Forelimb muscle (tissue), 1 donor: Measurements from ENCODE around the gene ACTN3. TPM values are rescaled to one million over a fixed set of nuclear protein-coding genes. Genes with fewer than 3 reads are reported as not detected.
A peak's percentile ranks its signal among the peaks of the same experiment; 100 is the strongest.
"Not testable (repeated sequence)": the region's sequence is repeated elsewhere in the genome, so short reads cannot be mapped to it uniquely, and the experiment has no call there.

Experiments used
- DNase-seq: peaks from one replicate; pipeline ENCODE4 v3.0.0-alpha.2; 2013; ENCODE audit warnings: low read depth
- polyA plus RNA-seq: library from polyadenylated mRNA; unstranded; fragments of 120-200 nt; gene quantifications from one replicate; pipeline ENCODE4 v1.2.1, GENCODE V29; 2013; ENCODE audit not compliant: insufficient read length

Gene ACTN3
- 24.1 TPM for polyA plus RNA-seq

- no peak for DNase-seq
These were observed at the start of gene ACTN3 for GRCh38 chr11:66546368-66546965. Gene ACTN3 (plus strand): TSS chr11:66546903. CDS start chr11:66546938, 35 bp downstream.

DNA sequence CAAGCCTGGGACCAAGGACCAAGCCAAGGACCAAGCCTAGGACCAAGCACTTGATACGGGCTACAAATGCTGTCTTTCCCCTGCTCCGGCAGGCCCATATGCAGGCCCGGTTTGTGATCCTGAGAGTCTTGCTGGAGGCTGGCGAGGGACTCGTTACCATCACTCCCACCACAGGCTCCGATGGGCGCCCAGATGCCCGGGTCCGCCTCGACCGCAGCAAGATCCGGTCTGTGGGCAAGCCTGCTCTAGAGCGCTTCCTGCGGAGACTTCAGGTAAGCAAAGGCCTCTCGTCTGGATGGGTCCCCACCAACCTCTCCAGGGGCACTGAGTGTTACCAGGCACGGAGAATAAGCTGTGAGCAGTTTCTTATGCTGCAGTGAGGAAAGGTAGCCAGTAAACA, 49.5 kb upstream of the ACTN3 start:
- DNase-seq, result no peak

- no peak for DNase-seq
These were observed 48.2 kb upstream of the ACTN3 start for GRCh38 chr11:66498506-66498905.

DNA sequence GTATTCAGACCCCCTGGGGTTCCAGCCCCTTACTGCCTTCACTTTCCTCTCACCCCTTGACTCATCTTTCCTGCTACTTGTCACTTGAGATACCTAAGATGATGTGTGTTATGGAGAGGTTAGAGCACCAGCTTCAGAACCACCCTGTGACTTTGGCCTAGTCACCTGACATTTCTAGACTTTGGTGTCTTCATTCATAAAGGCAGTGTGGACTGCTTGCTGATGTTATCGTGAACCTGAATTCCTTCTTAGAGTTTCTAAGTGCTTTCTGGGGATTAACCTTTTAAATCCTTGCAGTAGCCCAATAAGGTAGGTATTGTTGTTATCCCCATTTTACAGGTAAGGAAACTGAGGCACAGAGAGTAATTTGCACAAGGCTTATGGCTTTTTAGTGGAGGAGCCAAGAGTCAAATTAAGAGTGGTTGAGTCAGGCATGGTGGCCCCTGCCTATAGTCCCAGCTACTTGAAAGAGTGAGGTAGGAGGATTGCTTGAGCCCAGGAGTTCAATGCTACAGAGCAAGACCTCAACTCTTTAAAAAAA, 41.4 kb upstream of the ACTN3 start:
- DNase-seq, result no peak

- DNase-seq, result no peak
These were observed 37.6 kb upstream of the ACTN3 start for GRCh38 chr11:66509131-66509561.

GRCh38 chr11:66510271-66510989, 36.3 kb upstream of the ACTN3 start, which contains the start of gene BBS1:
Gene BBS1 (plus strand): TSS chr11:66510635. CDS start chr11:66510660, 25 bp downstream.
- DNase-seq, result peak; percentile 38

DNA sequence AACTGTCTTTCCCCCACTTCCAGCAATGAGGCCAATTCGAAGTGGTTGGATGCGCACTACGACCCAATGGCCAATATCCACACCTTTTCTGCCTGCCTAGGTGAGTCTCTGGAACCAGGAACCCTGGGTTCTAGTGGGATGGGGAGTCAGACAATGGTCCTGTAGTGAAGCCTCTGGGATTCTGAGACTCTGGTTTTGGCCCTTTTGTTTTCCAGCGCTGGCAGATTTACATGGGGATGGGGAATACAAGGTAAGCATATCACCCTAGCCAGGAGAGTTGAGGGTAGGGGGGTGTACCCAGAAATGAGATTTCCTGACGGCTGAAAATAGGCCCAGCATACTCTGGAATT, 35.7 kb upstream of the ACTN3 start:
- DNase-seq, result no peak

DNA sequence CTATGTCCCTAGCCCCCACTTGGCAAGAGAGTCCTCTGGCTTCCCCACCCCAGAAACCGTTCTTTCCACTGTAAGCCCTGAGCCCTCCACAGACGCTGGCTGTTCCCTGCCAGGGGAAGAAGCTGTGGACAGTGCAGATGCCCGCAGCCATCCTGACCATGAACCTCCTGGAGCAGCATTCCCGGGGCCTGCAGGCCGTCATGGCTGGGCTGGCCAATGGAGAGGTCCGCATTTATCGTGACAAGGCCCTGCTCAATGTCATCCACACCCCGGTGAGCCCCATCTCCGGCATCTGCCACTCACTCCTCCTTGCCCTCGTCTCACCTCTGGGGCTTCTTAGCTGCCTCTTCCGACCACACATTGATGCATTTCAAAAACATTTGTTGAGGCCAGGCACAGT, 23.1 kb upstream of the ACTN3 start:
- no peak for DNase-seq

GRCh38 chr11:66524304-66525040, 22.2 kb upstream of the ACTN3 start:
- DNase-seq, result no peak

- DNase-seq, result no peak
These were observed 17.6 kb upstream of the ACTN3 start for GRCh38 chr11:66529069-66529468.

GRCh38 chr11:66529655-66530054, 17.0 kb upstream of the ACTN3 start:
- no peak for DNase-seq

- no peak for DNase-seq
These were observed 15.6 kb upstream of the ACTN3 start for GRCh38 chr11:66530927-66531709.

GRCh38 chr11:66531841-66532240, 14.9 kb upstream of the ACTN3 start:
- DNase-seq, result no peak

- no peak for DNase-seq
These were observed 13.9 kb upstream of the ACTN3 start for GRCh38 chr11:66532784-66533183.

GRCh38 chr11:66539170-66539869, 7.4 kb upstream of the ACTN3 start:
- DNase-seq, result no peak

GRCh38 chr11:66539870-66540213, 6.9 kb upstream of the ACTN3 start:
- DNase-seq, result no peak

- not testable (repeated sequence) for DNase-seq
These were observed 6.1 kb upstream of the ACTN3 start for GRCh38 chr11:66540598-66540997.

DNA sequence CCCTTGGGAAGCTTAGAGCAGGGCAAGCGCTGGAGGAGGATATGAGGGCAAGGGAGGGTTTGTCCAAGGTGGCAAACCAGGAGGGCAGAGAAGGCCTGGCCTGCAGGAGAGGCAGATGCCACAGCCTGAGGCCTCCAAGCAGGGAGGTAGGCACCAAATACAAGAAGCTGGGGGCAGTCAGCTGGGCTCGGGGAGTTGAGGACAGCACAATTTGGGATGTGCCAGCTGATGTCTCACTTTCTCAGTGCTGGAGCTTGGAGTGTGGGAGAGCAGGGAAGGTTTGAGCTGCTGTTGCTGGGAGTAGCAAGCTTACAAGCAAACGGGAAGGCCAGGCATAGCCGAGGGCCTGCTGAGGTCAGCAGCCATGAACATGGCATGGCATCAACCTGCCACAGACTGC, 4.8 kb upstream of the ACTN3 start:
- no peak for DNase-seq

DNA sequence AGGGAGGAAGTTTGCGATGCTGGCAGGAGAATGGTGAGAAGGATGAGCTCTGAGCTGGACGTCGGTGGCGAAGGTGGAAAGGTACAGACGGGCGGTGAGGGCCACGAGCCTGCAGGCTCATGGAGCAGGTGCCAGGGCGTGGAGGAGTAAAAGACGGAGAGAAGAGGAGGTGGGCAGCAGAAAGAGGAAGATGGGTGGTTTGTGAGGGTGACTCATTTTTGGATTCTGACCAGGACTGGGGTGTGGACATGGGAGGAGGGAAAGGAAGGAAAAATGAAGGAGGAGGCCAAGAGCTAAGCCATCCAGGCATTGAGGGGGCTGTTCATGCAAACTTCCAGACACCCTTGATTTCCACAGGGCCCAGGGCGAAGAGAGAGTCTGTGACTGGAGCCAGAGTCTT, 4.3 kb upstream of the ACTN3 start:
- DNase-seq, result no peak

DNA sequence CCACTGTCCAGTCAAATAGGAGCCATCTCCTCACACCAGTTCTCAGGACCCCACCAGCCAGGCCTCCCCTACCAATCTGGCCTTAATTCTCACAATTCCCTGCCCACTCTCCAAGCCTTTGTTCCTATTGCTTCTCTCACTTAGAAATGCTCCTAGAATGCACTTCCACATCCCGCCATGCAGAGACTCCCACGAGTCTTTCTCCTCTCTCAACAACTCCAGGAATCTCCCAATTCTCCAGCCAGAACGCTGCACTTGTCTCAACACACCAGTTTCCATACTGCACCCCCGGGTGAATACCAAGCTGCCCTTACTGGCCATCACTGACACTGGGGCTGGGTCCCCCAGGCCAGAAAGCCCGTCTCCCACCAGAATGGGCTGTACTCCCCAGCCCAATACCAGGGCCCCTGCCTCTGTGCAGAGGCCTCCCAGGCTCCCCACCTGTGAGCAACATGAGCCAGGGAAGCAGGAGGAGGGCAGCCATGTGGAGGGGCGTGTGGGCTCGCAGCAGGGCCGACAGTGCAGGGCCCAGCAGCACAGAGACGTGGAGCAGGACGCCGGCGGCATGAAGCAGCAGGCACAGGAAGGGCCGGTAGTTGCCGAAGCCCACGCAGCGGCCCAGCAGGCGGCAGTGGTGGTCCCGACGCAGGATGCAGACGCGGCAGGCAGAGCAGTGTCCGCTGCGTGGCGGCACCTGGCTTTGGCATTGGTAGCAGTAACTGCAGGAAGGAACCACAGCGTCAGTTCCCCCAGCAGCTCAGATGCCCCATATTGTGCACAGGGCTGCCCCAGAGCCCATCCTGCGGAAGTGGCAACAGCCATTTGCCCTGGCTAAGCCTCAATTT, 3.2 kb upstream of the ACTN3 start:
- no peak for DNase-seq
